ENCODE data around the gene KLHDC9.

- TF ChIP-seq CTCF (IDR thresholded peaks at IDR 0.05) (no peak), ZFX (IDR thresholded peaks at IDR 0.05; ENCODE audit: borderline replicate concordance) (no peak)
These were observed 45.3 kb upstream of the KLHDC9 start for GRCh38 chr1:161052899-161053298.
